IPS-18a (cell line): ENCODE results near the gene ZNF680.
"Not testable (repeated sequence)": the region's sequence is repeated elsewhere in the genome, so short reads cannot be mapped to it uniquely, and the experiment has no call there.

Source experiments
- H3K27ac ChIP-seq: one replicate; pipeline ENCODE4 v1.5.1; 2013; ENCODE audit warnings: low read length
- H3K27me3 ChIP-seq: one replicate; pipeline ENCODE4 v1.6.1; 2013; ENCODE audit warnings: mild to moderate bottlenecking, low read length; ENCODE audit not compliant: control insufficient read depth, insufficient read depth
- H3K36me3 ChIP-seq: one replicate; pipeline ENCODE4 v1.6.1; 2013; ENCODE audit warnings: low read depth, low read length; ENCODE audit not compliant: control insufficient read depth
- H3K4me1 ChIP-seq: one replicate; pipeline ENCODE4 v1.6.1; 2013; ENCODE audit warnings: low read depth, low read length; ENCODE audit not compliant: control insufficient read depth
- H3K4me3 ChIP-seq: one replicate; pipeline ENCODE4 v1.5.1; 2013; ENCODE audit warnings: low read length
- H3K9ac ChIP-seq: one replicate; pipeline ENCODE4 v1.6.1; 2013; ENCODE audit warnings: mild to moderate bottlenecking, low read length, moderate library complexity
- H3K9me3 ChIP-seq: one replicate; pipeline ENCODE4 v1.6.1; 2013; ENCODE audit warnings: low read depth, low read length; ENCODE audit not compliant: control insufficient read depth

The ZNF680 gene

GRCh38 chr7:64581926-64582894 is 19.3 kb upstream of the ZNF680 start:
- Histone ChIP-seq H3K9me3 (peaks cover 49% of the 10 kb centered on the region), H3K4me3 (no peak overlapping the region), H3K36me3 (no peaks in the 10 kb centered on the region), H3K27me3 (no peaks in the 10 kb centered on the region), H3K4me1 (no peaks in the 10 kb centered on the region), H3K27ac (no peak overlapping the region), H3K9ac (no peak overlapping the region)

GRCh38 chr7:64581391-64581790 is 18.5 kb upstream of the ZNF680 start:
- Histone ChIP-seq H3K27ac (no peak overlapping the region), H3K4me3 (no peak overlapping the region), H3K9ac (no peak overlapping the region), H3K9me3 (peaks cover 43% of the 10 kb centered on the region), H3K4me1 (no peaks in the 10 kb centered on the region), H3K36me3 (no peaks in the 10 kb centered on the region), H3K27me3 (no peaks in the 10 kb centered on the region)

GRCh38 chr7:64574540-64575099 is 11.7 kb upstream of the ZNF680 start:
- Histone ChIP-seq H3K27ac (no peak overlapping the region), H3K9ac (no peak overlapping the region), H3K4me1 (no peaks in the 10 kb centered on the region), H3K27me3 (no peaks in the 10 kb centered on the region), H3K36me3 (no peaks in the 10 kb centered on the region), H3K4me3 (no peak overlapping the region), H3K9me3 (peaks cover 36% of the 10 kb centered on the region)

- H3K4me1 ChIP-seq, H3K36me3 ChIP-seq, H3K27me3 ChIP-seq, H3K27ac ChIP-seq, H3K9ac ChIP-seq, H3K4me3 ChIP-seq: not testable (repeated sequence)
- peaks cover 33% of the 10 kb centered on the region for H3K9me3 ChIP-seq
Observed at GRCh38 chr7:64570284-64570605, 7.4 kb upstream of the ZNF680 start.

GRCh38 chr7:64569372-64570283 is 6.8 kb upstream of the ZNF680 start:
- H3K9ac ChIP-seq, H3K36me3 ChIP-seq, H3K4me3 ChIP-seq, H3K4me1 ChIP-seq, H3K27me3 ChIP-seq, H3K27ac ChIP-seq: not testable (repeated sequence)
- peaks cover 32% of the 10 kb centered on the region for H3K9me3 ChIP-seq

- H3K27ac ChIP-seq: no peak overlapping the region
- no peaks in the 10 kb centered on the region for H3K36me3 ChIP-seq
Observed at GRCh38 chr7:64562256-64562625, 630 bp downstream of the ZNF680 start.

GRCh38 chr7:64559206-64559605 is 3.7 kb downstream of the ZNF680 start:
- Histone ChIP-seq H3K9ac (no peak overlapping the region), H3K36me3 (no peaks in the 10 kb centered on the region), H3K4me1 (no peaks in the 10 kb centered on the region), H3K27ac (no peak overlapping the region), H3K27me3 (no peaks in the 10 kb centered on the region), H3K9me3 (peaks cover 14% of the 10 kb centered on the region), H3K4me3 (no peak overlapping the region)

More at GRCh38 chr7:64562256-64562625, 630 bp downstream of the ZNF680 start:
- peak overlapping the region; percentile 90 for H3K4me3 ChIP-seq
- no peaks in the 10 kb centered on the region for H3K4me1 ChIP-seq
- H3K27me3 ChIP-seq: no peaks in the 10 kb centered on the region
- peaks cover 4% of the 10 kb centered on the region for H3K9me3 ChIP-seq
- peak overlapping the region; percentile 88 for H3K9ac ChIP-seq

GRCh38 chr7:64558781-64559180 is 4.1 kb downstream of the ZNF680 start:
- Histone ChIP-seq H3K27ac (no peak overlapping the region), H3K27me3 (no peaks in the 10 kb centered on the region), H3K4me3 (no peak overlapping the region), H3K9ac (no peak overlapping the region), H3K36me3 (no peaks in the 10 kb centered on the region), H3K4me1 (no peaks in the 10 kb centered on the region), H3K9me3 (peaks cover 14% of the 10 kb centered on the region)

GRCh38 chr7:64558323-64558705 is 4.6 kb downstream of the ZNF680 start:
- Histone ChIP-seq H3K9ac (no peak overlapping the region), H3K4me1 (no peaks in the 10 kb centered on the region), H3K9me3 (peaks cover 14% of the 10 kb centered on the region), H3K36me3 (no peaks in the 10 kb centered on the region), H3K27me3 (no peaks in the 10 kb centered on the region), H3K4me3 (no peak overlapping the region), H3K27ac (no peak overlapping the region)

GRCh38 chr7:64557601-64558322 is 5.1 kb downstream of the ZNF680 start:
- Histone ChIP-seq H3K27me3 (no peaks in the 10 kb centered on the region), H3K36me3 (no peaks in the 10 kb centered on the region), H3K9ac (no peak overlapping the region), H3K4me3 (no peak overlapping the region), H3K4me1 (no peaks in the 10 kb centered on the region), H3K27ac (no peak overlapping the region), H3K9me3 (peaks cover 14% of the 10 kb centered on the region)

GRCh38 chr7:64555046-64555445 is 7.8 kb downstream of the ZNF680 start:
- H3K36me3 ChIP-seq: no peaks in the 10 kb centered on the region
- no peaks in the 10 kb centered on the region for H3K4me1 ChIP-seq
- peaks cover 14% of the 10 kb centered on the region for H3K9me3 ChIP-seq
- H3K27me3 ChIP-seq: no peaks in the 10 kb centered on the region
- H3K4me3 ChIP-seq: no peak overlapping the region
- no peak overlapping the region for H3K9ac ChIP-seq
- H3K27ac ChIP-seq: no peak overlapping the region
